ENCODE results near the gene RAB19. TPM values are rescaled to one million over a fixed set of nuclear protein-coding genes. Genes with fewer than 3 reads are reported as not detected.

RAB19 gene
- total and polyA plus RNA-seq, 10 of the 15 experiments (the other 5 are each of a cell fraction or from before 2014, with no cell fraction given), result 0.14 to 1.0 (median 0.23) TPM; not detected in 5

DNA sequence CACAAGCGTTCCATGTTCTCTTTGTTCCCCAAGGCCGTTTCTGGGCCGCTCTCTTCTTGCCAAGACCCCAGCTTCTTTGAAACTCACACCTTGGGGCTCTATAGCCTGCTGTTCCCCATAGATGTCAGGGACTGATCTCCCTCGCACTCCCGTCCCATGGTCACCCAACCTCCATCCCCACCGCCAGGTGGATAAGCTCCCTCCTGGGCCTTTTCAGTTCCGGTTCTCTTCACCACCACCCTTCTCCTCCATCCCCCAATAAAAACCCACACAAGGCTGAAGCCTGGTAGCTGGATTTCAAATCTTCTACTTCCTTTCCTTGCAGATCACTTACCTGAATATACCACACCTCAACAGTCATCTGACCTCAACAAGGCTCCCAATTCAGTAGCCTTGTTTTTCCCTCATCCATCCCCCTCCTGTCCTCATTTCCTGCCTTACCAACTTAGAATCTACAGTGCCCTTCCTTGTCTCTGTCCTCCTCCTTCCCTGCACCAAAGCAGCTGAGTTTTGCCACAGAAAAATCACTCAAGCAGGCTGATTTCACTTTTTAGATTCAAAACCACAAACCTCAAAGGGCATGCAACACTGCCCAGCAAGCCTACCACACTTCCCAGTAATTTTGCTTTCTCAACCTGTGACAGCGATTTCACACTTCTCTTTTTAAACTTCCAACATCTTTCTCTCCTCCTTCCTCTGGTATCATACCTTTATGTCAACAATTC, 13.2 kb upstream of the RAB19 start:
- Histone ChIP-seq H3K4me1 (ENCODE audit: control insufficient read depth, insufficient read depth, low read length) (peaks cover 23% of the 10 kb centered on the region), H2AFZ (ENCODE audit: control insufficient read depth, low read depth, low read length) (no peak overlapping the region), H3K4me2 (ENCODE audit: control insufficient read depth, insufficient read depth) (peak overlapping the region; percentile 76), H3K9me3 (replicated peaks; ENCODE audit: control insufficient read depth, insufficient read depth, low read length) (no peaks in the 10 kb centered on the region), H4K20me1 (ENCODE audit: control insufficient read depth, insufficient read depth) (no peaks in the 10 kb centered on the region; the same call in 1 of the 2 replicates), H3K27ac (ENCODE audit: control insufficient read depth, insufficient read depth) (no peak overlapping the region), H3K79me2 (ENCODE audit: control insufficient read depth, insufficient read depth, low read length) (no peaks in the 10 kb centered on the region; the same call in 1 of the 2 replicates), H3K9ac (ENCODE audit: control insufficient read depth, insufficient read depth, low read length) (no peak overlapping the region), H3K4me3 (0 out of 2 replicates have a peak overlapping the region, but pooled peaks have one; percentile 12), H3K36me3 (ENCODE audit: control insufficient read depth in 2 of 2, insufficient read depth in 2 of 2, low read length in 1 of 2) (no peaks in the 10 kb centered on the region), H3K27me3 (replicated peaks in 1 of 2; ENCODE audit: control insufficient read depth in 2 of 2, insufficient read depth in 2 of 2, low read length in 1 of 2) (no peaks in the 10 kb centered on the region)
- RAD21 ChIA-PET (ENCODE audit: unreplicated experiment), result interaction anchor here (0.9 to 1.3 kb wide), 2 partner anchors 49 to 50 kb away, joined by 3 read pairs; no protein-coding TSS in a partner anchor
- BruUV-seq (replicated peaks), result no TSS peak
- SMC1A ChIA-PET (ENCODE audit: uncharacterized antibody, unreplicated experiment), result interaction anchor here (0.6 to 1.6 kb wide), 3 partner anchors 12 to 786 kb away, joined by 3 read pairs; no protein-coding TSS in a partner anchor
- POLR2A ChIA-PET, result interaction anchor here (0.6 kb wide), 1 partner anchor 11 kb away, joined by 3 read pairs; no protein-coding TSS in a partner anchor
- intact Hi-C loops (cut with micrococcal nuclease; ENCODE audit: unreplicated experiment), result no loop called here
- DNase-seq (ENCODE audit: low read depth, low spot score) (peak; percentile 61), FAIRE-seq (peak; percentile 98), ATAC-seq (peak; percentile 82)
- WGBS (ENCODE audit: insufficient coverage, insufficient replicate concordance, low lambda C conversion rate, missing lambda C conversion rate), result 14% methylated on average over 8 of the region's 8 CpGs
- in situ Hi-C loops (cut with MboI), result no loop called here
- CTCF ChIA-PET, result interaction anchor here (0.7 to 1.3 kb wide), 2 partner anchors 50 to 80 kb away, joined by 3 to 4 read pairs; no protein-coding TSS in a partner anchor
- TF ChIP-seq ATF2 (IDR thresholded peaks at IDR 0.05; ENCODE audit: low read length) (peak; percentile 30; the same call in 1 of the 2 replicates), EGR1 (IDR thresholded peaks at IDR 0.05; ENCODE audit: borderline replicate concordance in 1 of 2, low read depth in 2 of 2, low read length in 2 of 2) (no peak), PAX5 (IDR thresholded peaks at IDR 0.05; ENCODE audit: borderline replicate concordance, low read depth, low read length) (peak; percentile 74; the same call in 1 of the 2 replicates), NFIC (IDR thresholded peaks at IDR 0.05; ENCODE audit: low read depth, low read length) (peak; percentile 79), EED (IDR thresholded peaks at IDR 0.05; ENCODE audit: low read depth) (peak; percentile 93), HDAC2 (IDR thresholded peaks at IDR 0.05) (no peak), SKIL (IDR thresholded peaks at IDR 0.05; ENCODE audit: low read depth, poor library complexity, severe bottlenecking) (no peak), YBX1 (IDR thresholded peaks at IDR 0.05) (0 out of 2 replicates have a peak, but pooled peaks have one; percentile 7), MTA2 (IDR thresholded peaks at IDR 0.05; ENCODE audit: low read depth) (peak; percentile 68), SPI1 (IDR thresholded peaks at IDR 0.05; ENCODE audit: borderline replicate concordance, insufficient read depth, low read depth, low read length) (peak; percentile 34; the same call in 1 of the 2 replicates), TARDBP (IDR thresholded peaks at IDR 0.05; ENCODE audit: borderline replicate concordance) (no peak), BHLHE40 (IDR thresholded peaks at IDR 0.05; ENCODE audit: borderline replicate concordance in 1 of 2, low read depth in 2 of 2, low read length in 1 of 2) (peak; percentile 20 to 37; a peak in 1 of 4 replicates), CREB1 (IDR thresholded peaks at IDR 0.05; ENCODE audit: low read depth) (0 out of 2 replicates have a peak, but pooled peaks have one; percentile 25), HDGF (IDR thresholded peaks at IDR 0.05) (no peak), IKZF2 (IDR thresholded peaks at IDR 0.05) (peak; percentile 87 to 93), RUNX3 (IDR thresholded peaks at IDR 0.05; ENCODE audit: low read length) (peak; percentile 99), NR2F1 (conservative IDR thresholded peaks at IDR 0.05) (peak; percentile 22; the same call in 1 of the 2 replicates)
- TF ChIP-seq, protein P1, sequence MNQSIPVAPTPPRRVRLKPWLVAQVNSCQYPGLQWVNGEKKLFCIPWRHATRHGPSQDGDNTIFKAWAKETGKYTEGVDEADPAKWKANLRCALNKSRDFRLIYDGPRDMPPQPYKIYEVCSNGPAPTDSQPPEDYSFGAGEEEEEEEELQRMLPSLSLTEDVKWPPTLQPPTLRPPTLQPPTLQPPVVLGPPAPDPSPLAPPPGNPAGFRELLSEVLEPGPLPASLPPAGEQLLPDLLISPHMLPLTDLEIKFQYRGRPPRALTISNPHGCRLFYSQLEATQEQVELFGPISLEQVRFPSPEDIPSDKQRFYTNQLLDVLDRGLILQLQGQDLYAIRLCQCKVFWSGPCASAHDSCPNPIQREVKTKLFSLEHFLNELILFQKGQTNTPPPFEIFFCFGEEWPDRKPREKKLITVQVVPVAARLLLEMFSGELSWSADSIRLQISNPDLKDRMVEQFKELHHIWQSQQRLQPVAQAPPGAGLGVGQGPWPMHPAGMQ (IDR thresholded peaks at IDR 0.05; ENCODE audit: borderline replicate concordance), result peak; percentile 20; the same call in 1 of the 2 replicates
